Motor neuron (in vitro differentiated cells): ENCODE measurements around the gene TTC34. TPM values are rescaled to one million over a fixed set of nuclear protein-coding genes. Genes with fewer than 3 reads are reported as not detected.
"Not testable (repeated sequence)": the region's sequence is repeated elsewhere in the genome, so short reads cannot be mapped to it uniquely, and the experiment has no call there.

Source experiments
- ATAC-seq, 8 experiments: fragments of 200-7000 bp; cut with Tn5 transposase; replicated peaks in 6 of 8; 2 replicates each; pipeline ENCODE4 v1.8.0; 2021; ENCODE audit warnings: mild to moderate bottlenecking in 8 of 8, moderate library complexity in 8 of 8
- H3K27ac ChIP-seq, 2 donors: fragments of 250-450 bp; sonication (Bioruptor Pico); 2 replicates each; pipeline ENCODE4 v1.9.0; 2021; ENCODE audit warnings: antibody characterized with exemption in 2 of 2, mild to moderate bottlenecking in 2 of 2, moderate library complexity in 1 of 2
- H3K4me1 ChIP-seq, 2 donors: fragments of 250-450 bp; sonication (Bioruptor Pico); replicated peaks in 1 of 2; 2 replicates each; pipeline ENCODE4 v1.6.1; 2021; ENCODE audit warnings: antibody characterized with exemption in 2 of 2, mild to moderate bottlenecking in 2 of 2, moderate library complexity in 1 of 2
- H3K4me3 ChIP-seq, 5 donors: fragments of 250-450 bp; sonication (Bioruptor Pico); 2 replicates each; pipeline ENCODE4 v1.9.0; 2021; ENCODE audit warnings: antibody characterized with exemption in 5 of 5, mild to moderate bottlenecking in 5 of 5, moderate library complexity in 4 of 5
- WGBS, 10 experiments: fragments of 450-650 bp; shearing (Covaris generic); methylation state at CpG; one replicate each; pipeline ENCODE4 v1.0.0; 2022; 5-methylcytosine and 5-hydroxymethylcytosine counted together
- in situ Hi-C, 9 experiments: fragments of 400-800 bp; cut with MboI; loops; one replicate each; pipeline ENCODE4 v1.15.0; 2021; ENCODE audit warnings: low sequenced_read_pairs in 9 of 9, low pct_unique_long_range_greater_than_20kb in 2 of 9; ENCODE audit not compliant: unreplicated experiment in 9 of 9
- total RNA-seq, 8 experiments: library from RNA; unstranded; fragments of 300-600 nt; gene quantifications; 2 replicates each; pipeline versions ENCODE4 v1.2.3 to v1.2.4, GENCODE V29; 2022

Gene TTC34
- total RNA-seq, 8 experiments from 2014 or later = 0.16 to 1.2 (median 0.47) TPM

DNA sequence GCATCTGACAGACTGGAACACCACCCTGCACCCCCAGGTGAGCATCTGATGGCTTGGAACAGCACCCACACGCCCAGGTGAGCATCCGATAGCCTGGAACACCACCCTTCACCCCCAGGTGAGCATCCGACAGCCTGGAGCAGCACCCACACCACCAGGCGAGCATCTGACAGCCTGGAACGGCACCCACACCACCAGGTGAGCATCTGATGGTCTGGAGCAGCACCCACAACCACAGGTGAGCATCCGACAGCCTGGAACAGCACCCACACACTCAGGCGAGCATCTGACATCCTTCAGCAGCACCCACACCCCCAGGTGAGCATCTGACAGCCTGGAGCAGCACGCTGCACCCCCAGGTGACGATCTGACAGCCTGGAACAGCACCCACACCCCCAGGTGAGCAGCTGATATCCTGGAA is 118.2 kb downstream of the TTC34 start:
- H3K27ac ChIP-seq, H3K4me1 ChIP-seq, in situ Hi-C loops, H3K4me3 ChIP-seq, ATAC-seq: not testable (repeated sequence)
- WGBS, 10 experiments = 14 to 67% (median 33%) methylated on average over 1 to 6 of the region's 9 CpGs; no CpG with 5 or more reads in 7 of the 10 experiments

DNA sequence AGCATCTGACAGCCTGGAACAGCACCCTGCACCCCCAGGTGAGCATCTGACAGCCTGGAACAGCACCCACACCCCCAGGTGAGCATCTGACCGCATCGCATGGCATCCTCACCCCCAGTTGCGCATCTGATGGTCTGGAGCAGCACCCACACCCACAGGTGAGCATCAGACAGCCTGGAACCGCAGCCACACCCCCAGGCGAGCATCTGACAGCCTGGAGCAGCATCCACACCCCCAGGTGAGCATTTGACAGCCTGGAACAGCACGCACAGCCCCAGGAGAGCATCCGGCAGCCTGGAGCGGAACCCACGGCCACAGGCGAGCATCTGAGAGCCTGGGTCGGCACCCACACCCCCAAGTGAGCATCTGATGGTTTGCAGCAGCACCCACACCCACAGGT is 118.6 kb downstream of the TTC34 start:
- H3K4me3 ChIP-seq, H3K4me1 ChIP-seq, H3K27ac ChIP-seq, ATAC-seq, in situ Hi-C loops: not testable (repeated sequence)
- no CpG with 5 or more reads among the region's 11 CpGs for WGBS, 10 experiments

DNA sequence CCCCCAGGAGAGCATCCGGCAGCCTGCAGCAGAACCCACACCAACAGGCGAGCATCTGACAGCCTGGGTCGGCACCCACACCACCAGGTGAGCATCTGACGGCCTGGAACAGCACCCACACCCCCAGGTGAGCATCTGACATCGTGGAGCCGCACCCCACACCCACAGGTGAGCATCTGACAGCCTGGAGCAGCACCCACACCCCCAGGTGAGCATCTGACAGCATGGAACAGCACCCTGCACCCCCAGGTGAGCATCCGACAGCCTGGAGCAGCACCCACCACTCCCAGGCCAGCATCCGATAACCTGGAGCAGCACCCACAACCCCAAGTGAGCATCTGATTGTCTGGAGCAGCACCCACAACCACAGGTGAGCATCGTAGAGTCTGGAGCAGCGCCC is 124.8 kb downstream of the TTC34 start:
- ATAC-seq, H3K4me1 ChIP-seq, H3K27ac ChIP-seq, H3K4me3 ChIP-seq, in situ Hi-C loops: not testable (repeated sequence)
- WGBS, 10 experiments = no CpG with 5 or more reads among the region's 10 CpGs

DNA sequence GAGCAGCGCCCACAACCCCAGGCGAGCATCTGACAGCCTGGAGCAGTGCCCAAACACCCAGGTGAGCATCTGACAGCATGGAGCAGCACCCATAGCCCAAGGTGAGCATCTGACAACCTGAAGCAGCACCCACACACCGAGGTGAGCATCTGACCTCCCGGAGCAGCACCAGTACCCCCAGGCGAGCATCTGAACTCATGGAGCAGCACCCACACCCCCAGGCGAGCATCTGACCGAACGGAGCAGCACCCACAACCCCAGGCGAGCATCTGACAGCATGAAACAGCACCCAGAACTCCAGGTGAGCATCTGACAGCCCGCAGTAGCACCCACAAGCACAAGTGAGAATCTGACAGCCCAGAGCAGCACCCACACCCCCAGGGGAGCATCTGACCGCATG is 129.8 kb downstream of the TTC34 start:
- ATAC-seq, in situ Hi-C loops, H3K27ac ChIP-seq, H3K4me1 ChIP-seq, H3K4me3 ChIP-seq: not testable (repeated sequence)
- no CpG with 5 or more reads among the region's 11 CpGs for WGBS, 10 experiments

DNA sequence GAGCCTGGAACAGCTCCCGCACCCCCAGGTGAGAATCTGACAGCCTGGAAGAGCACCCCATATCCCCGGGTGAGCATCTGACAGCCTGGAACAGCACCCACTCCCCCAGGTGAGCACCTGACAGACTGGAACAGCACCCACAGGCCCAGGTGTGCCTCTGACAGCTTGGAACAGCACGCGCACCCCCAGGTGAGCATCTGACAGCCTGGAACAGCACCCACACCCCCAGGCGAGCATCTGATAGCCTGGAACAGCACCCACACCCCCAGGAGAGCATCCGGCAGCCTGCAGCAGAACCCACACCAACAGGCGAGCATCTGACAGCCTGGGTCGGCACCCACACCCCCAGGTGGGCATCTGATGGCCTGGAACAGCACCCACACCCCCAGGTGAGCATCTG is 141.7 kb downstream of the TTC34 start:
- ATAC-seq, H3K4me3 ChIP-seq, H3K27ac ChIP-seq, H3K4me1 ChIP-seq, in situ Hi-C loops: not testable (repeated sequence)
- WGBS, 10 experiments = no CpG with 5 or more reads among the region's 8 CpGs

DNA sequence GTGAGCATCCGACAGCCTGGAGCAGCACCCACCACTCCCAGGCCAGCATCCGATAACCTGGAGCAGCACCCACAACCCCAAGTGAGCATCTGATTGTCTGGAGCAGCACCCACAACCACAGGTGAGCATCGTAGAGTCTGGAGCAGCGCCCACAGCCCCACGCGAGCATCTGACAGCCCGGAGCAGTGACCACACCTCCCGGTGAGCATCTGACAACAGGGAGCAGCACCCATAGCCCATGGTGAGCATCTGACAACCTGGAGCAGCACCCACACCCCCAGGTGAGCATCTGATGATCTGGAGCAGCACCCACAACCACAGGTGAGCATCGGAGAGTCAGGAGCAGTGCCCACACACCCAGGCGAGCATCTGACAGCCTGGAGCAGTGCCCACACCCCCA is 143.6 kb downstream of the TTC34 start:
- H3K4me3 ChIP-seq, in situ Hi-C loops, H3K4me1 ChIP-seq, ATAC-seq, H3K27ac ChIP-seq: not testable (repeated sequence)
- no CpG with 5 or more reads among the region's 10 CpGs for WGBS, 10 experiments

DNA sequence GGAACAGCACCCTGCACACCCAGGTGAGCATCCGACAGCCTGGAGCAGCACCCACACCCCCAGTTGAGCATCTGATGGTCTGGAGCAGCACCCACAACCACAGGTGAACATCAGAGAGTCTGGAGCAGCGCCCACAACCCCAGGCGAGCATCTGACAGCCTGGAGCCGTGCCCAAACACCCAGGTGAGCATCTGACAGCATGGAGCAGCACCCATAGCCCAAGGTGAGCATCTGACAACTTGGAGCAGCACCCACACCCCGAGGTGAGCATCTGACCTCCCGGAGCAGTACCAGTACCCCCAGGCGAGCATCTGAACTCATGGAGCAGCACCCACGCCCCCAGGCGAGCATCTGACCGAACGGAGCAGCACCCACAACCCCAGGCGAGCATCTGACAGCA is 144.4 kb downstream of the TTC34 start:
- in situ Hi-C loops, H3K4me3 ChIP-seq, H3K4me1 ChIP-seq, ATAC-seq, H3K27ac ChIP-seq: not testable (repeated sequence)
- 8% methylated on average over 2 of the region's 12 CpGs; no CpG with 5 or more reads in 9 of the 10 experiments for WGBS, 10 experiments

DNA sequence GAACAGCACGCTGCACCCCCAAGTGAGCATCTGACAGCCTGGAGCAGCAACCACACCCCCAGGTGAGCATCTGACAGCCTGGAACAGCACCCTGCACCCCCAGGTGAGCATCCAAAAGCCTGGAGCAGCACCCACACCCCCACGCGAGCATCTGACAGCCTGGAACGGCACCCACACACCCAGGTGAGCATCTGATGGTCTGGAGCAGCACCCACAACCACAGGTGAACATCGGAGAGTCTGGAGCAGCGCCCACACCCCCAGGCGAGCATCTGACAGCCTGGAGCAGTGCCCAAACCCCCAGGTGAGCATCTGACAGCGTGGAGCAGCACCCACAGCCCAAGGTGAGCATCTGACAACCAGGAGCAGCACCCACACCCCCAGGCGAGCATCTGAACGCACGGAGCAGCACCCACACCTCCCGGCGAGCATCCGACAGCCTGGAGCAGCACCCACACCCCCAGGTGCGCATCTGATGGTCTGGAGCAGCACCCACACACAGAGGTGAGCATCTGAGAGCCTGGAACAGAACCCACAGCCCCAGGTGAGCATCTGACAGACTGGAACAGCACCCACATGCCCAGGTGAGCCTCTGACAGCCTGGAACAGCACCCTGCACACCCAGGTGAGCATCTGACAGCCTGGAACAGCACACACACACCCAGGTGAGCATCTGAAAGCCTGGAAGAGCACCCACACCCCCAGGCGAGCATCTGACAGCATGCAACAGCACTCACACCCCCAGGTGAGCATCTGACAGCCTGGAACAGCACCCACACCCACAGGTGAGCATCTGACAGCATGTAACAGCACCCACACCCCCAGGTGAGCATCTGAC is 145.7 kb downstream of the TTC34 start:
- H3K4me3 ChIP-seq, H3K27ac ChIP-seq, ATAC-seq, H3K4me1 ChIP-seq, in situ Hi-C loops: not testable (repeated sequence)
- WGBS, 10 experiments = 0 to 44% (median 25%) methylated on average over 1 to 15 of the region's 16 CpGs; no CpG with 5 or more reads in 2 of the 10 experiments

DNA sequence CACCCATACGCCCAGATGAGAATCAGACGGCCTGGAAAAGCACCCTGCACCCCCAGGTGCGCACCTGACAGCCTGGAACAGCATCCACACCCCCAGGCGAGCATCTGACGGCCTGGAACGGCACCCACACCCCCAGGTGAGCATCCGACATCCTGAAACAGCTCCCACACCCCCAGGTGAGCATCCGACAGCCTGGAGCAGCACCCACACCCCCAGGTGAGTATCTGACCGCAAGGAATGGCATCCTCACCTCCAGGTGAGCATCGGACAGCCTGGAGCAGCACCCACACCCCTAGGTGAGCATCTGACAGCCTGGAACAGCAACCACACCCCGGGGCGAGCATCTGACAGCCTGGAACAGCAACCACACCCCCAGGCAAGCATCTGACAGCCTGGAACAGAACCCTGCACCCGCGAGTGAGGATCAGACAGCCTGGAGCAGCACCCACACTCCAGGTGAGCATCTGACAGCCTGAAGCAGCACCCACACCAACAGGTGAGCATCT is 147.0 kb downstream of the TTC34 start:
- in situ Hi-C loops, H3K4me1 ChIP-seq, H3K27ac ChIP-seq, H3K4me3 ChIP-seq, ATAC-seq: not testable (repeated sequence)
- WGBS, 10 experiments = 0 to 35% (median 13%) methylated on average over 1 to 14 of the region's 14 CpGs

DNA sequence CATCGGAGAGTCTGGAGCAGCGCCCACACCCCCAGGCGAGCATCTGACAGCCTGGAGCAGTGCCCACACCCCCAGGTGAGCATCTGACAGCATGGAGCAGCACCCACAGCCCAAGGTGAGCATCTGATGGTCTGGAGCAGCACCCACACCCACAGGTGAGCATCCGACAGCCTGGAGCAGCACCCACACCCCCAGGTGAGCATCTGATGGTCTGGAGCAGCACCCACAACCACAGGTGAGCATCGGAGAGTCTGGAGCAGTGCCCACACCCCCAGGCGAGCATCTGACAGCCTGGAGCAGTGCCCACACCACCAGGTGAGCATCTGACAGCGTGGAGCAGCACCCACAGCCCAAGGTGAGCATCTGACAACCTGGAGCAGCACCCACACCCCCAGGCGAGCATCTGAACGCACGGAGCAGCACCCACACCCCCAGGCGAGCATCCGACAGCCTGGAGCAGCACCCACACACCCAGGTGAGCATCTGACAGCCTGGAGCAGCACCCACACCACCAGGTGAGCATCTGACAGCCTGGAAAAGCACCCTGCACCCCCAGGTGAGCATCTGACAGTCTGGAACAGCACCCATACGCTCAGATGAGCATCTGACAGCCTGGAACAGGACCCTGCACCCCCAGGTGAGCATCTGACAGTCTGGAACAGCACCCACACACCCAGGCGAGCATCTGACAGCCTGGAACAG is 147.6 kb downstream of the TTC34 start:
- H3K27ac ChIP-seq, H3K4me1 ChIP-seq, in situ Hi-C loops, ATAC-seq, H3K4me3 ChIP-seq: not testable (repeated sequence)
- WGBS, 10 experiments = 7 to 37% (median 23%) methylated on average over 8 to 14 of the region's 14 CpGs

DNA sequence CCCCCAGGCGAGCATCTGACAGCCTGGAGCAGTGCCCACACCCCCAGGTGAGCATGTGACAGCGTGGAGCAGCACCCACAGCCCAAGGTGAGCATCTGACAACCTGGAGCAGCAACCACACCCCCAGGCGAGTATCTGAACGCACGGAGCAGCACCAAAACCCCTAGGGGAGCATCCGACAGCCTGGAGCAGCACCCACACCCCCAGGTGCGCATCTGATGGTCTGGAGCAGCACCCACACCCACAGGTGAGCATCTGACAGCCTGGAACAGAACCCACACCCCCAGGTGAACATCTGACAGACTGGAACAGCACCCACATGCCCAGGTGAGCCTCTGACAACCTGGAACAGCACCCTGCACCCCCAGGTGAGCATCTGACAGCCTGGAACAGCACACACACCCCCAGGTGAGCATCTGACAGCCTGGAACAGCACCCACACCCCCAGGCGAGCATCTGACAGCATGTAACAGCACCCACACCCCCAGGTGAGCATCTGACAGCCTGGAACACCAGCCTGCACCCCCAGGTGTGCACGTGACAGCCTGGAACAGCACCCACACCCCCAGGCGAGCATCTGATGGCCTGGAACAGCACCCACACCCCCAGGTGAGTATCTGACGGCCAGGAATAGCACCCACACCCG is 148.4 kb downstream of the TTC34 start:
- 0 to 13% (median 7%) methylated on average over 2 to 12 of the region's 12 CpGs; no CpG with 5 or more reads in 2 of the 10 experiments for WGBS, 10 experiments
- H3K4me1 ChIP-seq, in situ Hi-C loops, ATAC-seq, H3K27ac ChIP-seq, H3K4me3 ChIP-seq: not testable (repeated sequence)

DNA sequence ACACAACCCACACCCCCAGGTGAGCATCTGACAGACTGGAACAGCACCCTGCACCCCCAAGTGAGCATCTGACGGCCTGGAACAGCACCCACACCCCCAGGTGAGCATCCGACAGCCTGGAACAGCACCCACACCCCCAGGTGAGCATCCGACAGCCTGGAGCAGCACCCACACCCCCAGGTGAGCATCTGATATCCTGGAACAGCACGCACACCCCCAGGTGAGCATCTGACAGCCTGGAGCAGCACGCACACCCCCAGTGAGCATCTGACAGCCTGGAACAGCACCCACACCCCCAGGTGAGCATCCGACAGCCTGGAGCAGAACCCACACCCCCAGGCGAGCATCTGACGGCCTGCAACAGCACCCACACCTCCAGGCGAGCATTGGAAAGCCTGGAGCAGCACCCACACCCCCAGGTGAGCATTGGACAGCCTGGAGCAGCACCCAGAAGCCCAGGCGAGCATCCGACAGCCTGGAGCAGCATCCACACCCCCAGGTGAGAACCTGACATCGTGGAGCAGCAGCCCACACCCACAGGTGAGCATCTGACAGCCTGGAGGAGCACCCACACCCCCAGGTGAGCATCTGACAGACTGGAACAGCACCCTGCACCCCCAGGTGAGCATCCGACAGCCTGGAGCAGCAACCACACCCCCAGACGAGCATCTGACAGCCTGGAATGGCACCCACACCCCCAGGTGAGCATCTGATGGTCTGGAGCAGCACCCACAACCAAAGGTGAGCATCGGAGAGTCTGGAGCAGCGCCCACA is 149.2 kb downstream of the TTC34 start:
- ATAC-seq, H3K4me1 ChIP-seq, in situ Hi-C loops, H3K4me3 ChIP-seq, H3K27ac ChIP-seq: not testable (repeated sequence)
- WGBS, 10 experiments = 0 to 33% (median 20%) methylated on average over 2 to 16 of the region's 16 CpGs
